Measurements from ENCODE around the gene SPO11. TPM values are rescaled to one million over a fixed set of nuclear protein-coding genes. Genes with fewer than 3 reads are reported as not detected.

The SPO11 gene
- total RNA-seq, 1 experiment from 2014 or later = not detected

DNA sequence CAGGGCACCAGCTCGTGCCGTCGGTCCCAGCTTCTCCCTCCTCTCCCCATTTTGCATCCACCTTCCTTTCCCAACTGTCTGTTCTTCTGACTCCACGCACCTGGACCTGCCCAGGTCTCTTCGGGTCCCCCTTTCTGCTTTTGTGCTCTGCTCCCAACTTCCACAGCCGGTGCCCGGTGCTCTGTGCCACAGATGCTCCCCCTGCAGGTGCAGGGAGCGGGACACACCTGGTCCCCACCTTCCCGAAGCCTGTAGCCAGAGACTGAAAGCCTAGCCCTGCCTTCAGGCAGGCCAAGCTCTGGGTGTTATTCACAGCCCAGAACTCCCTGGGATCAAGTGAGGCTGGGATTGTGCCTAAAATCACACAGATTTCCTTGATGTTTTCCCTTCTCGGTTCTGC is 38.6 kb upstream of the SPO11 start:
- Histone ChIP-seq H3K14ac (ENCODE audit: insufficient read depth, low read length) (no peak overlapping the region), H4K5ac (ENCODE audit: insufficient read length, low read depth, low read length) (no peak overlapping the region), H3T11ph (ENCODE audit: low read length) (no peak overlapping the region), H3K79me2 (ENCODE audit: insufficient read depth, low read length) (no peaks in the 10 kb centered on the region), H2BK120ac (ENCODE audit: low read depth, low read length, poor library complexity, severe bottlenecking) (no peak overlapping the region), H3K23ac (ENCODE audit: insufficient read length, low read depth, low read length) (no peak overlapping the region), H2AFZ (ENCODE audit: low read length) (no peak overlapping the region), H2AK5ac (ENCODE audit: insufficient read length, low read length) (no peak overlapping the region), H3K4me1 (ENCODE audit: insufficient read depth, low read length) (0 out of 2 replicates have a peak, but pooled peaks cover 1% of the 10 kb centered on the region), H2BK12ac (ENCODE audit: insufficient read length, low read depth, low read length) (no peak overlapping the region), H3K23me2 (ENCODE audit: insufficient read length, low read depth, low read length, poor library complexity, severe bottlenecking) (no peaks in the 10 kb centered on the region), H4K91ac (ENCODE audit: insufficient read length, low read depth, low read length) (no peak overlapping the region), H3K27ac (ENCODE audit: insufficient read length, low read depth, low read length) (no peak overlapping the region), H3K9me3 (ENCODE audit: control insufficient read depth, low read depth, low read length) (no peaks in the 10 kb centered on the region), H2BK20ac (ENCODE audit: low read depth, low read length, poor library complexity, severe bottlenecking) (no peak overlapping the region), H3K4ac (ENCODE audit: low read depth, low read length) (no peak overlapping the region), H3K18ac (ENCODE audit: insufficient read length, low read depth, low read length) (no peak overlapping the region), H4K8ac (replicated peaks; ENCODE audit: insufficient read length, low read depth, low read length) (no peak overlapping the region), H3K79me1 (ENCODE audit: insufficient read depth, low read depth, low read length, poor library complexity, severe bottlenecking) (no peaks in the 10 kb centered on the region), H3K27me3 (ENCODE audit: insufficient read depth, low read length) (no peaks in the 10 kb centered on the region), H3K56ac (ENCODE audit: insufficient read length, low read depth, low read length) (no peak overlapping the region), H2BK15ac (ENCODE audit: low read depth, low read length) (no peak overlapping the region), H4K20me1 (ENCODE audit: control insufficient read depth, insufficient read depth, insufficient read length) (no peaks in the 10 kb centered on the region), H3K9ac (ENCODE audit: extremely low read depth, insufficient read length, low read length) (no peak overlapping the region), H2BK5ac (ENCODE audit: insufficient read length, low read length) (no peak overlapping the region), H3K4me2 (ENCODE audit: insufficient read depth, insufficient read length, low read length) (no peak overlapping the region)
- TF ChIP-seq, protein P1, sequence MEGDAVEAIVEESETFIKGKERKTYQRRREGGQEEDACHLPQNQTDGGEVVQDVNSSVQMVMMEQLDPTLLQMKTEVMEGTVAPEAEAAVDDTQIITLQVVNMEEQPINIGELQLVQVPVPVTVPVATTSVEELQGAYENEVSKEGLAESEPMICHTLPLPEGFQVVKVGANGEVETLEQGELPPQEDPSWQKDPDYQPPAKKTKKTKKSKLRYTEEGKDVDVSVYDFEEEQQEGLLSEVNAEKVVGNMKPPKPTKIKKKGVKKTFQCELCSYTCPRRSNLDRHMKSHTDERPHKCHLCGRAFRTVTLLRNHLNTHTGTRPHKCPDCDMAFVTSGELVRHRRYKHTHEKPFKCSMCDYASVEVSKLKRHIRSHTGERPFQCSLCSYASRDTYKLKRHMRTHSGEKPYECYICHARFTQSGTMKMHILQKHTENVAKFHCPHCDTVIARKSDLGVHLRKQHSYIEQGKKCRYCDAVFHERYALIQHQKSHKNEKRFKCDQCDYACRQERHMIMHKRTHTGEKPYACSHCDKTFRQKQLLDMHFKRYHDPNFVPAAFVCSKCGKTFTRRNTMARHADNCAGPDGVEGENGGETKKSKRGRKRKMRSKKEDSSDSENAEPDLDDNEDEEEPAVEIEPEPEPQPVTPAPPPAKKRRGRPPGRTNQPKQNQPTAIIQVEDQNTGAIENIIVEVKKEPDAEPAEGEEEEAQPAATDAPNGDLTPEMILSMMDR (conservative IDR thresholded peaks at IDR 0.05) = peak; percentile 75
- Mint-ChIP-seq H3K27ac (no peak overlapping the region), H3K4me1 (peaks cover 35 to 56% of the 10 kb centered on the region in 2 experiments), H3K9me3 (no peaks in the 10 kb centered on the region; a peak in 1 of 5 replicates), H3K36me3 (ENCODE audit: insufficient read depth in 1 of 3, low read depth in 3 of 3) (no peaks in the 10 kb centered on the region; a peak in 1 of 7 replicates), H3K4me3 (no peak overlapping the region; a peak in 1 of 5 replicates), H3K27me3 (ENCODE audit: low read depth) (peaks cover 14% of the 10 kb centered on the region)
- peak; percentile 69 for DNase-seq
- no CpG with 5 or more reads among the region's 10 CpGs for WGBS (ENCODE audit: extremely low coverage, insufficient read length, low lambda C conversion rate)

Data from H9 (cell line).